Spinal cord (tissue), 10 donors: ENCODE data around the gene LRRC26. TPM values are rescaled to one million over a fixed set of nuclear protein-coding genes. Genes with fewer than 3 reads are reported as not detected.
"Not testable (repeated sequence)": the region's sequence is repeated elsewhere in the genome, so short reads cannot be mapped to it uniquely, and the experiment has no call there.

ENCODE experiments used
- DNase-seq, 6 donors: peaks; one replicate each; pipeline versions ENCODE4 v3.0.0 to v3.0.0-alpha.2; 2013 to 2015; ENCODE audit warnings: low spot score in 6 of 6, low read depth in 4 of 6
- H3K27ac ChIP-seq: one replicate; pipeline ENCODE4 v1.5.1; 2013; ENCODE audit warnings: low read depth, low read length, control low read depth
- H3K27me3 ChIP-seq: one replicate; pipeline ENCODE4 v1.6.1; 2013; ENCODE audit warnings: low read length; ENCODE audit not compliant: control insufficient read depth, insufficient read depth
- H3K36me3 ChIP-seq: one replicate; pipeline ENCODE4 v1.6.1; 2013; ENCODE audit warnings: low read length; ENCODE audit not compliant: control insufficient read depth, insufficient read depth
- H3K4me1 ChIP-seq: one replicate; pipeline ENCODE4 v1.6.1; 2013; ENCODE audit warnings: low read length; ENCODE audit not compliant: control insufficient read depth, insufficient read depth
- H3K4me3 ChIP-seq: one replicate; pipeline ENCODE4 v1.5.1; 2013; ENCODE audit warnings: low read depth, low read length, control low read depth
- H3K9me3 ChIP-seq: one replicate; pipeline ENCODE4 v1.6.1; 2013; ENCODE audit warnings: low read length; ENCODE audit not compliant: control insufficient read depth, insufficient read depth
- WGBS: methylation state at CpG from one replicate; pipeline ENCODE4 v1.1.5; 2013; ENCODE audit warnings: missing lambda C conversion rate; ENCODE audit not compliant: insufficient coverage; 5-methylcytosine and 5-hydroxymethylcytosine counted together
- polyA plus RNA-seq, 2 donors: library from polyadenylated mRNA; unstranded; fragments of 120-200 nt; gene quantifications; one replicate each; pipeline ENCODE4 v1.2.1, GENCODE V29; 2013; ENCODE audit not compliant: insufficient read length in 2 of 2
- small RNA-seq: library from RNA; depleted of rRNA; stranded (forward); fragments of <200 nt; gene quantifications from one replicate; pipeline ENCODE3, GENCODE V24; 2014; ENCODE audit warnings: low replicate concordance
- total RNA-seq, 2 donors: library from RNA; depleted of rRNA in 1 of 2; stranded (reverse); fragments of 120-200 nt in 1 of 2; fragments of >200 nt in 1 of 2; gene quantifications; one replicate each; pipeline versions ENCODE4 v1.2.3 to v1.2.4, GENCODE V29; 2013 to 2014
- donor health status: healthy.

LRRC26 gene
- total and polyA plus RNA-seq, 4 donors, result 0.30 to 1.9 (median 0.87) TPM

- not testable (repeated sequence) for H3K27me3 ChIP-seq, H3K4me1 ChIP-seq, H3K36me3 ChIP-seq, H3K9me3 ChIP-seq, H3K27ac ChIP-seq, DNase-seq, H3K4me3 ChIP-seq
- 56% methylated on average over 7 of the region's 25 CpGs for WGBS
Observed at GRCh38 chr9:137121927-137122795, 47.7 kb downstream of the LRRC26 start.

Small RNAs within 50 kb of the gene (small RNA-seq; reads per million reads assigned to genes)
- gene MIR3621, result not detected

Other genes starting within 250 kb of the LRRC26 start
Only the 30 nearest of the 31 such genes appear.
- gene C8G, start 224.8 kb downstream of the LRRC26 start, total RNA-seq, result 1 to 10 TPM in 1 of 2 donors, not detected in 1; 1.3 TPM
- gene C8G, start 224.8 kb downstream of the LRRC26 start, polyA plus RNA-seq, result 1 to 10 TPM; 1.6 to 1.7 TPM
- 1 to 10 TPM in 1 of 2 donors, under 1 TPM in 1; 0.20 to 4.1 TPM for gene LCN12, start 217.8 kb downstream of the LRRC26 start, total RNA-seq
- gene LCN12, start 217.8 kb downstream of the LRRC26 start, polyA plus RNA-seq, result 1 to 10 TPM; 6.5 to 7.4 TPM
- gene PTGDS, start 192.5 kb downstream of the LRRC26 start, total RNA-seq, result 1,000 to 10,000 TPM in 1 of 2 donors, 100 to 1,000 TPM in 1; 697 to 6,990 TPM
- gene PTGDS, start 192.5 kb downstream of the LRRC26 start, polyA plus RNA-seq, result 1,000 to 10,000 TPM in 1 of 2 donors, 100 to 1,000 TPM in 1; 304 to 3,209 TPM
- 10 to 100 TPM in 1 of 2 donors, 1 to 10 TPM in 1; 2.3 to 54.0 TPM for gene LCNL1, start 187.1 kb downstream of the LRRC26 start, total RNA-seq
- gene LCNL1, start 187.1 kb downstream of the LRRC26 start, polyA plus RNA-seq, result 10 to 100 TPM in 1 of 2 donors, 1 to 10 TPM in 1; 3.8 to 25.2 TPM
- gene PAXX, start 177.6 kb downstream of the LRRC26 start, total RNA-seq, result 10 to 100 TPM; 15.7 to 57.5 TPM
- gene PAXX, start 177.6 kb downstream of the LRRC26 start, polyA plus RNA-seq, result 100 to 1,000 TPM in 1 of 2 donors, 10 to 100 TPM in 1; 87.9 to 108 TPM
- gene CLIC3, start 173.5 kb downstream of the LRRC26 start, total RNA-seq, result 1 to 10 TPM; 2.0 to 6.4 TPM
- gene CLIC3, start 173.5 kb downstream of the LRRC26 start, polyA plus RNA-seq, result 1 to 10 TPM in 1 of 2 donors, under 1 TPM in 1; 0.35 to 2.0 TPM
- gene ABCA2, start 141.8 kb downstream of the LRRC26 start, total RNA-seq, result 10 to 100 TPM; 46.8 to 52.0 TPM
- gene ABCA2, start 141.8 kb downstream of the LRRC26 start, polyA plus RNA-seq, result 100 to 1,000 TPM; 139 to 151 TPM
- gene FUT7, start 138.0 kb downstream of the LRRC26 start, total RNA-seq, result under 1 TPM; 0.06 to 0.40 TPM
- gene FUT7, start 138.0 kb downstream of the LRRC26 start, polyA plus RNA-seq, result under 1 TPM; 0.51 to 0.52 TPM
- 10 to 100 TPM; 26.7 to 82.7 TPM for gene NPDC1, start 123.9 kb downstream of the LRRC26 start, total RNA-seq
- 100 to 1,000 TPM; 245 to 276 TPM for gene NPDC1, start 123.9 kb downstream of the LRRC26 start, polyA plus RNA-seq
- 1 to 10 TPM; 5.7 to 7.9 TPM for gene ENTPD2, start 116.0 kb downstream of the LRRC26 start, total RNA-seq
- gene ENTPD2, start 116.0 kb downstream of the LRRC26 start, polyA plus RNA-seq, result 10 to 100 TPM; 49.1 to 50.7 TPM
- gene SAPCD2, start 99.5 kb downstream of the LRRC26 start, total RNA-seq, result 10 to 100 TPM in 1 of 2 donors, 1 to 10 TPM in 1; 5.0 to 12.6 TPM
- 10 to 100 TPM; 18.4 to 19.0 TPM for gene SAPCD2, start 99.5 kb downstream of the LRRC26 start, polyA plus RNA-seq
- gene UAP1L1, start 92.5 kb downstream of the LRRC26 start, total RNA-seq, result 1 to 10 TPM; 3.5 to 8.1 TPM
- 1 to 10 TPM; 4.4 to 6.2 TPM for gene UAP1L1, start 92.5 kb downstream of the LRRC26 start, polyA plus RNA-seq
- 10 to 100 TPM; 38.3 to 61.3 TPM for gene MAN1B1, start 83.1 kb downstream of the LRRC26 start, total RNA-seq
- 10 to 100 TPM; 63.3 to 81.3 TPM for gene MAN1B1, start 83.1 kb downstream of the LRRC26 start, polyA plus RNA-seq
- gene DPP7, start 55.3 kb downstream of the LRRC26 start, total RNA-seq, result 100 to 1,000 TPM in 1 of 2 donors, 10 to 100 TPM in 1; 29.8 to 101 TPM
- gene DPP7, start 55.3 kb downstream of the LRRC26 start, polyA plus RNA-seq, result 100 to 1,000 TPM; 127 to 144 TPM
- 10 to 100 TPM; 16.2 to 99.0 TPM for gene GRIN1, start 30.9 kb downstream of the LRRC26 start, total RNA-seq
- gene GRIN1, start 30.9 kb downstream of the LRRC26 start, polyA plus RNA-seq, result 100 to 1,000 TPM; 193 to 207 TPM
- not detected for gene TMEM210, start 2.0 kb upstream of the LRRC26 start, total RNA-seq
- gene TMEM210, start 2.0 kb upstream of the LRRC26 start, polyA plus RNA-seq, result under 1 TPM in 1 of 2 donors, not detected in 1; 0.42 TPM
- gene ANAPC2, start 18.5 kb upstream of the LRRC26 start, total RNA-seq, result 10 to 100 TPM; 18.4 to 30.1 TPM
- 10 to 100 TPM; 58.2 to 69.8 TPM for gene ANAPC2, start 18.5 kb upstream of the LRRC26 start, polyA plus RNA-seq
- 10 to 100 TPM; 28.1 to 53.5 TPM for gene SSNA1, start 18.6 kb upstream of the LRRC26 start, total RNA-seq
- 10 to 100 TPM; 64.1 to 66.9 TPM for gene SSNA1, start 18.6 kb upstream of the LRRC26 start, polyA plus RNA-seq
- 1 to 10 TPM; 6.7 to 9.2 TPM for gene TPRN, start 30.7 kb upstream of the LRRC26 start, total RNA-seq
- gene TPRN, start 30.7 kb upstream of the LRRC26 start, polyA plus RNA-seq, result 10 to 100 TPM; 24.9 to 30.8 TPM
- 10 to 100 TPM; 28.5 to 34.1 TPM for gene TMEM203, start 35.6 kb upstream of the LRRC26 start, total RNA-seq
- 10 to 100 TPM; 48.8 to 50.7 TPM for gene TMEM203, start 35.6 kb upstream of the LRRC26 start, polyA plus RNA-seq
- gene NDOR1, start 35.6 kb upstream of the LRRC26 start, total RNA-seq, result 1 to 10 TPM; 3.2 to 6.1 TPM
- 10 to 100 TPM; 18.5 to 23.8 TPM for gene NDOR1, start 35.6 kb upstream of the LRRC26 start, polyA plus RNA-seq
- gene RNF208, start 52.2 kb upstream of the LRRC26 start, total RNA-seq, result 1 to 10 TPM; 2.0 to 3.0 TPM
- gene RNF208, start 52.2 kb upstream of the LRRC26 start, polyA plus RNA-seq, result 10 to 100 TPM; 64.3 to 66.6 TPM
- under 1 TPM; 0.69 to 0.94 TPM for gene CYSRT1, start 55.1 kb upstream of the LRRC26 start, total RNA-seq
- 1 to 10 TPM; 3.4 to 4.5 TPM for gene CYSRT1, start 55.1 kb upstream of the LRRC26 start, polyA plus RNA-seq
- under 1 TPM in 1 of 2 donors, not detected in 1; 0.06 TPM for gene RNF224, start 57.5 kb upstream of the LRRC26 start, total RNA-seq
- 1 to 10 TPM; 1.3 to 2.2 TPM for gene RNF224, start 57.5 kb upstream of the LRRC26 start, polyA plus RNA-seq
- under 1 TPM in 1 of 2 donors, not detected in 1; 0.06 TPM for gene SLC34A3, start 60.9 kb upstream of the LRRC26 start, total RNA-seq
- 1 to 10 TPM in 1 of 2 donors, under 1 TPM in 1; 0.95 to 1.6 TPM for gene SLC34A3, start 60.9 kb upstream of the LRRC26 start, polyA plus RNA-seq
- gene TUBB4B, start 71.2 kb upstream of the LRRC26 start, total RNA-seq, result 100 to 1,000 TPM; 152 to 247 TPM
- gene TUBB4B, start 71.2 kb upstream of the LRRC26 start, polyA plus RNA-seq, result 100 to 1,000 TPM; 436 to 441 TPM
- not detected for gene STPG3, start 81.2 kb upstream of the LRRC26 start, total RNA-seq
- under 1 TPM; 0.32 to 0.68 TPM for gene STPG3, start 81.2 kb upstream of the LRRC26 start, polyA plus RNA-seq
- gene NELFB, start 85.3 kb upstream of the LRRC26 start, total RNA-seq, result 10 to 100 TPM; 29.6 to 31.0 TPM
- 10 to 100 TPM; 79.7 to 83.7 TPM for gene NELFB, start 85.3 kb upstream of the LRRC26 start, polyA plus RNA-seq
- 1 to 10 TPM; 1.3 to 3.5 TPM for gene TOR4A, start 107.7 kb upstream of the LRRC26 start, total RNA-seq
- 1 to 10 TPM; 2.1 to 2.5 TPM for gene TOR4A, start 107.7 kb upstream of the LRRC26 start, polyA plus RNA-seq
- 1 to 10 TPM; 3.2 to 5.7 TPM for gene NRARP, start 132.2 kb upstream of the LRRC26 start, total RNA-seq
- 10 to 100 TPM; 14.0 to 15.8 TPM for gene NRARP, start 132.2 kb upstream of the LRRC26 start, polyA plus RNA-seq